SU-DHL-6 (cell line): ENCODE results near the gene PRH2.

ENCODE experiments used
- H2AFZ ChIP-seq: fragments of 200-600 bp; sonication (generic); 2 replicates; pipeline ENCODE4 v1.6.1; 2014; ENCODE audit warnings: low read depth, mild to moderate bottlenecking, moderate library complexity, mixed read lengths, antibody characterized with exemption, low read length; ENCODE audit not compliant: severe bottlenecking
- H3F3A ChIP-seq: fragments of 200-600 bp; shearing (Covaris generic); 2 replicates; pipeline ENCODE4 v1.6.0; 2016; ENCODE audit warnings: antibody characterized with exemption, mild to moderate bottlenecking; ENCODE audit not compliant: insufficient read depth
- H3K27ac ChIP-seq: fragments of 200-600 bp; sonication (generic); 2 replicates; pipeline ENCODE4 v1.5.1; 2016; ENCODE audit warnings: low read depth, mild to moderate bottlenecking, low read length, moderate library complexity, mixed read lengths
- H3K27me3 ChIP-seq: fragments of 200-600 bp; sonication (generic), shearing (Covaris generic); 2 replicates; pipeline ENCODE4 v1.6.0; 2014; ENCODE audit warnings: mild to moderate bottlenecking, low read length
- H3K36me3 ChIP-seq: fragments of 200-600 bp; sonication (generic); 2 replicates; pipeline ENCODE4 v1.6.1; 2014; ENCODE audit warnings: mild to moderate bottlenecking, low read length, mixed read lengths
- H3K4me2 ChIP-seq: fragments of 300-600, 200-600 bp; shearing (Covaris generic), sonication (generic); 2 replicates; pipeline ENCODE4 v1.6.0; 2014; ENCODE audit warnings: low read length, low read depth, mild to moderate bottlenecking; ENCODE audit not compliant: poor library complexity, severe bottlenecking
- H3K4me3 ChIP-seq: fragments of 200-600 bp; sonication (generic); 2 replicates; pipeline ENCODE4 v1.5.1; 2014; ENCODE audit warnings: antibody characterized with exemption, low read length, mild to moderate bottlenecking, mixed read lengths; ENCODE audit not compliant: insufficient read depth, poor library complexity, severe bottlenecking
- H3K79me2 ChIP-seq: fragments of 200-600 bp; sonication (generic); 2 replicates; pipeline ENCODE4 v1.6.1; 2014; ENCODE audit warnings: mild to moderate bottlenecking, low read length, moderate library complexity; ENCODE audit not compliant: insufficient read depth
- H3K9ac ChIP-seq: fragments of 200-600 bp; sonication (generic); 2 replicates; pipeline ENCODE4 v1.7.0; 2014; ENCODE audit warnings: mild to moderate bottlenecking, low read length
- H3K9me2 ChIP-seq: fragments of 200-600 bp; sonication (generic); replicated peaks from 2 replicates; pipeline ENCODE4 v1.6.1; 2014; ENCODE audit warnings: low read length; ENCODE audit not compliant: insufficient read depth
- H3K9me3 ChIP-seq: fragments of 200-600 bp; sonication (generic); 2 replicates; pipeline ENCODE4 v1.6.1; 2014; ENCODE audit warnings: low read length, mixed read lengths; ENCODE audit not compliant: insufficient read depth
- H4K20me1 ChIP-seq: fragments of 200-600 bp; sonication (generic); 2 replicates; pipeline ENCODE4 v1.6.1; 2014; ENCODE audit warnings: low read depth, mild to moderate bottlenecking, antibody characterized with exemption, low read length, moderate library complexity, mixed read lengths
- CTCF ChIP-seq: fragments of 200-600 bp; sonication (generic); IDR thresholded peaks from one replicate; pipeline ENCODE4 v1.5.1; 2017; ENCODE audit warnings: antibody characterized with exemption, mild to moderate bottlenecking, low read length, moderate library complexity; ENCODE audit not compliant: insufficient read depth, poor library complexity, severe bottlenecking
- EZH2phosphoT487 ChIP-seq: fragments of 200-600 bp; sonication (generic), shearing (Covaris generic); conservative IDR thresholded peaks from 2 replicates; pipeline ENCODE4 v1.6.1; 2018; ENCODE audit warnings: mild to moderate bottlenecking, antibody characterized with exemption, low read length, moderate library complexity, mixed read lengths

PRH2 gene

DNA sequence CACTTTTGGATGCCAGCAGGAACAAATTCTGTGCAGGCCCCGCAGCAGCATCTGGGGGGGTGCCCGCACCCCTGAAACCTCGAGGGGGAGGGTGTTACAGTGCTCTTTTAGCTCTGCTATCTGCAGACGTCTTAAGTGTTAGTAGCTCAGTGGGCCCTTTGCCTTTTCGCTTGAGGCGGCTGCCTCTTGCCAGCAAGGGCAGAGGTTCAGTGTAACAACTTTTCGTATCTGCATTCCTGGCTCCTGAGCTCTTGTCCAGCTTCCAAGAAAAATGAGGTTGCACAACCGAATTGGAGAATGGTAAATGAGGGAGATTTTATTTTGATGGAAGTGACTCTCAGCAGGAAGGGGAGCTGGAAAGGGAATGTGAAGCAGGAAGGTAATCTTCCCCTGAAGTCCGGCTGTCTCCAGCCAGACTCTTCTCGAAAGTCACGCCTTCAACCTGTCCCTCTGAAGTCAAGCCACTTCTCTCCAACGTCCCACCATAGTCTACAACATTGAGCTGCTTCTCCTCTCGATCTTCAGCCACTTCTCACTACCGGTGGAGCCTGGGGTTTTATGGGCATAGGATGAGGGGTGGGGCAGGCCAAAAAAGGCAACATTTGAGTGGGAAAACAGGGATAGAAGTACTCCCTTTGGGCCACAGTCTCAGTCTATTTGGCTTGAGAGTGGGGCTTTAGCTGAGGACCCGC, 39.9 kb downstream of the PRH2 start:
- no peak for TF ChIP-seq CTCF
- no peak for TF ChIP-seq EZH2phosphoT487

GRCh38 chr12:10974965-10975364, 45.9 kb downstream of the PRH2 start:
- Histone ChIP-seq H3K79me2 (no peaks in the 10 kb centered on the region), H4K20me1 (no peaks in the 10 kb centered on the region), H3K27me3 (no peaks in the 10 kb centered on the region), H3K9me3 (no peaks in the 10 kb centered on the region), H3K36me3 (no peaks in the 10 kb centered on the region), H2AFZ (no peak overlapping the region), H3K9ac (no peak overlapping the region), H3F3A (no peaks in the 10 kb centered on the region), H3K4me3 (no peak overlapping the region), H3K27ac (no peak overlapping the region), H3K4me2 (no peak overlapping the region), H3K9me2 (no peaks in the 10 kb centered on the region)
- no peak for TF ChIP-seq EZH2phosphoT487
- no peak for TF ChIP-seq CTCF

More for the DNA sequence above, 39.9 kb downstream of the PRH2 start:
- Histone ChIP-seq H3K9me2 (no peaks in the 10 kb centered on the region), H3K36me3 (no peaks in the 10 kb centered on the region), H3K4me3 (no peak overlapping the region), H3K4me2 (no peak overlapping the region), H3K9me3 (no peaks in the 10 kb centered on the region), H3F3A (no peaks in the 10 kb centered on the region), H3K79me2 (no peaks in the 10 kb centered on the region), H2AFZ (no peak overlapping the region), H3K27me3 (no peaks in the 10 kb centered on the region), H3K9ac (no peak overlapping the region), H4K20me1 (no peaks in the 10 kb centered on the region), H3K27ac (no peak overlapping the region)

DNA sequence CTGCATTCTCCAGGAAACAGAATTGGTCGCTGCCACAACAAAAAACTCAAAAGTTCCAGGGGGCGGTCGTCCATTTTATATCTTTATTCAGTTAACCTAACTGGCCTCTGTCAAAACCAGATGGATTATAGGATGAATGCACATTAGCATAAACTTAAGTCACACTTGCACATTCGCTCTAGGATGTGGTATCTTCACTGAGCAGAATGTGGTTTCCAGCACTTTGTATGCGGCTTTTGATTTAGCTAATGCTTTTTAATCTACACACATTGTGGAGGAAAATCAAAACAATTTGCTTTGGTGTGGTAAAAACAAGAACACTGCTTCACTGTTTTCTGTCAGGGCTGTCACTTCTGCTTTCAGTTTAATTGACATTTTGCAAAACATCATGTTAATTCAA, 53.2 kb downstream of the PRH2 start:
- no peaks in the 10 kb centered on the region for H3K79me2 ChIP-seq
- H3K9me2 ChIP-seq = no peaks in the 10 kb centered on the region
- no peak for TF ChIP-seq CTCF
- H3F3A ChIP-seq = no peaks in the 10 kb centered on the region
- no peak overlapping the region for H3K9ac ChIP-seq
- H3K4me2 ChIP-seq = no peak overlapping the region
- H3K4me3 ChIP-seq = no peak overlapping the region
- no peaks in the 10 kb centered on the region for H4K20me1 ChIP-seq
- no peaks in the 10 kb centered on the region for H3K9me3 ChIP-seq
- no peaks in the 10 kb centered on the region for H3K36me3 ChIP-seq
- H3K27me3 ChIP-seq = no peaks in the 10 kb centered on the region
- no peak overlapping the region for H2AFZ ChIP-seq
- no peak overlapping the region for H3K27ac ChIP-seq
